ENCODE data around the gene BLOC1S4. TPM values are rescaled to one million over a fixed set of nuclear protein-coding genes. Genes with fewer than 3 reads are reported as not detected.

Gene BLOC1S4
- total RNA-seq, 6 experiments from 2014 or later: 12.7 to 19.0 (median 14.2) TPM

GRCh38 chr4:6740347-6740746 is 24.4 kb downstream of the BLOC1S4 start:
- H3K4me3 Mint-ChIP-seq: no peak overlapping the region
- no peaks in the 10 kb centered on the region for H3K4me1 Mint-ChIP-seq (ENCODE audit: low read depth)
- no peaks in the 10 kb centered on the region for H3K36me3 Mint-ChIP-seq (ENCODE audit: low read depth)
- H3K27me3 Mint-ChIP-seq (ENCODE audit: insufficient read depth): peaks cover 7% of the 10 kb centered on the region
- H3K9me3 Mint-ChIP-seq: no peaks in the 10 kb centered on the region
- DNase-seq: no peak
- TF ChIP-seq CTCF (IDR thresholded peaks at IDR 0.05): no peak
- H3K27ac Mint-ChIP-seq: no peak overlapping the region

GRCh38 chr4:6742507-6742906 is 26.5 kb downstream of the BLOC1S4 start:
- H3K9me3 Mint-ChIP-seq: no peaks in the 10 kb centered on the region

GRCh38 chr4:6742989-6743388 is 27.0 kb downstream of the BLOC1S4 start:
- Mint-ChIP-seq H3K27me3 (ENCODE audit: insufficient read depth) (peaks cover 10% of the 10 kb centered on the region), H3K27ac (no peak overlapping the region), H3K9me3 (no peaks in the 10 kb centered on the region), H3K36me3 (ENCODE audit: low read depth) (no peaks in the 10 kb centered on the region), H3K4me3 (no peak overlapping the region), H3K4me1 (ENCODE audit: low read depth) (0 out of 2 replicates have a peak, but pooled peaks cover 6% of the 10 kb centered on the region)
- DNase-seq: no peak
- TF ChIP-seq CTCF (IDR thresholded peaks at IDR 0.05): no peak

More at GRCh38 chr4:6742507-6742906, 26.5 kb downstream of the BLOC1S4 start:
- no peak overlapping the region for H3K27ac Mint-ChIP-seq
- H3K4me3 Mint-ChIP-seq: no peak overlapping the region
- no peaks in the 10 kb centered on the region for H3K36me3 Mint-ChIP-seq (ENCODE audit: low read depth)
- H3K4me1 Mint-ChIP-seq (ENCODE audit: low read depth): 0 out of 2 replicates have a peak, but pooled peaks cover 5% of the 10 kb centered on the region
- peaks cover 10% of the 10 kb centered on the region for H3K27me3 Mint-ChIP-seq (ENCODE audit: insufficient read depth)
- TF ChIP-seq CTCF (IDR thresholded peaks at IDR 0.05): no peak
- DNase-seq: no peak

DNA sequence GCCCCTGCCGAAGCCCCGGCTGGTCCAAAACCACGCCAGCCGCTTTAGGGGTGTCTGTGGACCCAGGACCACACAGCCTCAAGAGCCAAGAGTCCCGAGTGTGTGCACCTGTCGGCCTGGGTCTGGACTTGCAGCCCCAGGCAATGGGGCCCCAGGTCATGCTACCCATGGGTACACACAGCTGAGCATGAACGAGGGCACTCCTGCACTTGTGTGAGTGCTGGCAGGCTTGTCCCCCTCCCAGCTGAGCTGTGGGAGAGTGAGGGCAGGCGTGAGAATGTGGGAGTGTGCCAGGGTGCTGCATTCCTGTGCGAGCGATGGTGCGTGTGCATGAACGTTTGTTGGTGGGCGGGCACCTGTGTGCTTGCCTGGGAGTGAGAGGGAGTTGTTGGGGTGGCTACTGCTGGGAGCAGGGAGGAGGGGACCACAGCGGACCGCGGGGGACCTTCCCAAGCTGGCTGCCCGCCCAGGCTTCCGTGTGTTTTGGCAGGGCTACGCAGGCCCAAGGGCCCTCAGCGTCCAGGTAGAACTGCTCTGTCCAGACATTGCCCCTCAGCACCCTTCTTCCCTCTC is 30.8 kb downstream of the BLOC1S4 start:
- TF ChIP-seq CTCF (IDR thresholded peaks at IDR 0.05): no peak
- Mint-ChIP-seq H3K27me3 (ENCODE audit: insufficient read depth) (peaks cover 12% of the 10 kb centered on the region), H3K4me1 (ENCODE audit: low read depth) (peaks cover 17% of the 10 kb centered on the region), H3K9me3 (no peaks in the 10 kb centered on the region), H3K4me3 (no peak overlapping the region), H3K27ac (no peak overlapping the region), H3K36me3 (ENCODE audit: low read depth) (no peaks in the 10 kb centered on the region)
- DNase-seq: no peak

- H3K36me3 Mint-ChIP-seq (ENCODE audit: low read depth): no peaks in the 10 kb centered on the region
- peaks cover 9% of the 10 kb centered on the region for H3K27me3 Mint-ChIP-seq (ENCODE audit: insufficient read depth)
- DNase-seq: no peak
- H3K27ac Mint-ChIP-seq: no peak overlapping the region
- H3K4me3 Mint-ChIP-seq: no peak overlapping the region
- peaks cover 17% of the 10 kb centered on the region for H3K4me1 Mint-ChIP-seq (ENCODE audit: low read depth)
- no peaks in the 10 kb centered on the region for H3K9me3 Mint-ChIP-seq
- TF ChIP-seq CTCF (IDR thresholded peaks at IDR 0.05): no peak
Measured at GRCh38 chr4:6747294-6748051, 31.5 kb downstream of the BLOC1S4 start.

All from HFFc6 (cell line).